IPS-18a (cell line): ENCODE data around the gene PACRG.

Source experiments
- H3K27ac ChIP-seq: one replicate; pipeline ENCODE4 v1.5.1; 2013; ENCODE audit warnings: low read length
- H3K27me3 ChIP-seq: one replicate; pipeline ENCODE4 v1.6.1; 2013; ENCODE audit warnings: mild to moderate bottlenecking, low read length; ENCODE audit not compliant: control insufficient read depth, insufficient read depth
- H3K36me3 ChIP-seq: one replicate; pipeline ENCODE4 v1.6.1; 2013; ENCODE audit warnings: low read depth, low read length; ENCODE audit not compliant: control insufficient read depth
- H3K4me1 ChIP-seq: one replicate; pipeline ENCODE4 v1.6.1; 2013; ENCODE audit warnings: low read depth, low read length; ENCODE audit not compliant: control insufficient read depth
- H3K4me3 ChIP-seq: one replicate; pipeline ENCODE4 v1.5.1; 2013; ENCODE audit warnings: low read length
- H3K9ac ChIP-seq: one replicate; pipeline ENCODE4 v1.6.1; 2013; ENCODE audit warnings: mild to moderate bottlenecking, low read length, moderate library complexity
- H3K9me3 ChIP-seq: one replicate; pipeline ENCODE4 v1.6.1; 2013; ENCODE audit warnings: low read depth, low read length; ENCODE audit not compliant: control insufficient read depth

Gene PACRG

DNA sequence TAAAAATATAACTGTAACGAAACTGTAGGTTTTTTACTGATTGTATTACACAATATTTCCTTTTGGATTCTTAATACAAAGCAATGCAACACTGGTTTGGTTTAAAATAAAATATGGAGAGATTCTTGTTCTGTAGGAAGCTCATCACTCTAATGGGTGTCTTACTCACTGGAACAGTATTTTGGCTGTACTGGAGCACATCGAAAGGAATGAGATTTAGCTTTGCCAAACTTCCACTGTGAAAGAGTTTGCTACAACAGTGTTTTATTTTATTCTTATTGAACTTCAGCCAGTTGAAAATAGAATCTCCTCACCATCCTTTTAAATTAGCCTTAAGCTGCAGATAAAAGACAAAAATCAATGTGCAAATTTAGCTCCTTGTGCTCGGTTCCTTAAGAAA lies 456.0 kb downstream of the PACRG start:
- Histone ChIP-seq H3K27ac (no peak overlapping the region), H3K9me3 (no peaks in the 10 kb centered on the region)

DNA sequence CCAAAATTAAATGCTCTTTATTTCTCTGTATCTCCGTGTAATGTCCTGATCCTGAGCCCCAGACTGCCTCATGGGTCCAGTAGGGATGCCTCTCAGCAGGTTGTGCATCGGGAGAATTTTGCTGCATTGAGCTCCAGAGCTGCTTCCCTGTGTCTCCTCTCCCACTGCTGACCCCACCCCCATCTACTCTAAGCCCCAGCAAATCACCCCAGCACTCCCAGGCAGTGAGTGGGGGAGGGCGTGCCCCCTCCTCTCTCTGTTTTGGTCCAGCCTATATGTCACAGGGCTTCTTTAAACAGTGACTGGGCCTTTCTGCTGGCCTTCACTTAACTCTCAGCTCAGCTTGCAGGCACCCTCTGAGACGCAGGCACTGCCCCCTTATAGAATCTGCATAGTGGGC lies 458.0 kb downstream of the PACRG start:
- Histone ChIP-seq H3K36me3 (no peaks in the 10 kb centered on the region), H3K27ac (no peak overlapping the region), H3K9me3 (no peaks in the 10 kb centered on the region), H3K4me3 (no peak overlapping the region), H3K9ac (no peak overlapping the region), H3K27me3 (no peaks in the 10 kb centered on the region), H3K4me1 (peaks cover 14% of the 10 kb centered on the region)

More for the DNA sequence above, 456.0 kb downstream of the PACRG start:
- Histone ChIP-seq H3K9ac (no peak overlapping the region), H3K4me3 (no peak overlapping the region), H3K4me1 (peaks cover 14% of the 10 kb centered on the region), H3K36me3 (no peaks in the 10 kb centered on the region), H3K27me3 (no peaks in the 10 kb centered on the region)

DNA sequence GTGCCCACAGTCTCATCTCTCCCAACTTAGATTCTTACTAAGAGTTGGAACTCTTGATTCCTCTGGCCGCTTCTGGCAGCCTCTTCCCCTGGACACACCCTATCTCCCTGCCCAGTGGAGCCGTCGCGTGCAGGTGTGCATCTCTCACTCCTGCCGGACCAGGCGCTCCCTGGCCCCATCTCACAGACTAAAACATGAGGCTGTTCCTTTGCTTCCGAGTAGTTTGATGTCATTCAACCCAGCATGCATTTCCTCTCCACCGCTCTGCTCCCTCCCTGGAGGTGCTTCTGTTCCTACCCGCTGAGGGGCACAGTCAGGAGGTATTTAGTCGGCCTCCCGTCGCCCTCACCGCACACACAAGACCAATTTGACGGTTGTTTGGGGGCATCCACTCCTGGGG lies 458.8 kb downstream of the PACRG start:
- Histone ChIP-seq H3K9me3 (no peaks in the 10 kb centered on the region), H3K9ac (no peak overlapping the region), H3K4me1 (peaks cover 10% of the 10 kb centered on the region), H3K27ac (no peak overlapping the region), H3K4me3 (no peak overlapping the region), H3K27me3 (no peaks in the 10 kb centered on the region), H3K36me3 (no peaks in the 10 kb centered on the region)

DNA sequence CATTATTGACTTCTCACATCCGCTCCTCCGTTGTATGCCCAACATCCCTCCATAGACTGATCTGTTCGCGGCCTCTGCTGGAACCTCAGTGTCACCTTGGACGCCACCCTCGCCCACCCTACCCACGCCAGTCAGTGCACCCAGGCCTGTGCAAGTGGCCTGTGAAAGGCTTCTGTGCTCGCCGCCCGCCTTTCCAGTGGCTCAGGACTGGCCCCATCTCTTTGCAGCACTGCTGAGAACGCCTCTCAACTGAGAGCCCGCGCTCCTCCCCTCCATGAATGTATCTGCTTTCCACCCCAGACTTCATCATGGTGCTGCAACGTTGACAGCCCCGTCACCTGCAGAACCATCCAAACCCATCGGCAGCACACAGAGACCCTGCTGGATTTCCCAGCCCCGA lies 459.4 kb downstream of the PACRG start:
- Histone ChIP-seq H3K4me3 (no peak overlapping the region), H3K27me3 (no peaks in the 10 kb centered on the region), H3K9me3 (no peaks in the 10 kb centered on the region), H3K9ac (no peak overlapping the region), H3K27ac (no peak overlapping the region), H3K36me3 (no peaks in the 10 kb centered on the region), H3K4me1 (peaks cover 10% of the 10 kb centered on the region)

DNA sequence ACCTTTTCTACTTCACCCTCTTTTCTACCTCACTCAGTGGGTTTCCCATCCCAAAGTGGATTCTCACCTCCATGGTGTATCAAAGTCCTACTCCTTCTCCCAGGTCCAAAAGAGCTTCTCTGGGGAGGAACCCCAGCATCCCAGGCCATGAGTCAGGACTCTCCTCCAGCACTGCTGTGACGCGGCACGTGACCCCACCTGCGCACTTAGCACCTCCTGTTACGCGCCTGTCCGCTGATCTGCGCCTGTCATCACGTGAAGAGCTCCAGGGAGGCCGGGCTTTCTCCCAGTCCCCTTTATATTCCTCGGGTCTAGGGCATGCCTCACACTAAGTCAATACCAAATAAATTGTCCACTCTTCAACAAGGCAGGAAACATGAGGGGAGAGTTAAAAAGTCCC lies 459.8 kb downstream of the PACRG start:
- no peak overlapping the region for H3K4me3 ChIP-seq
- no peak overlapping the region for H3K9ac ChIP-seq
- peaks cover 10% of the 10 kb centered on the region for H3K4me1 ChIP-seq
- H3K27ac ChIP-seq: no peak overlapping the region
- H3K9me3 ChIP-seq: no peaks in the 10 kb centered on the region
- no peaks in the 10 kb centered on the region for H3K36me3 ChIP-seq
- no peaks in the 10 kb centered on the region for H3K27me3 ChIP-seq

DNA sequence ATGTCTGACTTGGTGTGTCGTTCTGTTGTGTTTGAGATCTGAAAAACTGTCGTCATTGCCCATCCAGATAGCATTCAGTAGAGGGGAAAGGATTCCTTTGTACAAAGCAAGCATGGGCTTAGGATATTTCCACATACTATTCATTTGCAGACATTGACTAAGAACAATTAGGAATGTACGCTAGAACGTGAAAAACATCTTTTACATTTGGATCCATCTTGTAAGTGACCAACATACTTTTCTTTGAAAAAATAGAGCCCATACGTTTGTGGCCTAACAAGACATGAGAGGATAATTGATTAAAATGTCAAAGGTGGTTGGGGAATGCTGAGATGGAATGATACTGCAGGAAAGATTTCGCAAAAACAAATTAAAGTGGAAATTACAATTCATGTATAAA lies 461.0 kb downstream of the PACRG start:
- Histone ChIP-seq H3K4me3 (no peak overlapping the region), H3K36me3 (no peaks in the 10 kb centered on the region), H3K27me3 (no peaks in the 10 kb centered on the region), H3K4me1 (peaks cover 10% of the 10 kb centered on the region), H3K9ac (no peak overlapping the region), H3K9me3 (no peaks in the 10 kb centered on the region), H3K27ac (no peak overlapping the region)

DNA sequence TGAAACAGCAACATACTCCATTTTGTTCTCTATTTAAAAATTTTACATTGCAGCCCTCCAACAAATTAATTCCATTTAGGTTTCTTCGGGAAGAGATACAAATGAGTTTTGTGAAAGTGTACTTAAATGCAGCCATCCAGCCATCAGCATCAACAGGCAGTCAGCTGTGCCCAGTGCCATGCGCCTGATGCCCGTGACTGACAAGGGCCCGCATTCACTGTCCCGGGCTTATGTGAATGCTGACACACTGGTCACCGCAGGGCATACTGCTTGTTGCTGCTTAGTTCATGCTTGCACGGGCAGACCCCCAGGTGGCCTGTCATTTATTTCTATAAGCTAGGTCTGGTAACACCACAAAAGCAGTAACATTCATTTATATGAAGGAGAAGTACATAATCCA lies 461.8 kb downstream of the PACRG start:
- Histone ChIP-seq H3K4me3 (no peak overlapping the region), H3K4me1 (peaks cover 10% of the 10 kb centered on the region), H3K9ac (no peak overlapping the region), H3K9me3 (no peaks in the 10 kb centered on the region), H3K36me3 (no peaks in the 10 kb centered on the region), H3K27me3 (no peaks in the 10 kb centered on the region), H3K27ac (no peak overlapping the region)

DNA sequence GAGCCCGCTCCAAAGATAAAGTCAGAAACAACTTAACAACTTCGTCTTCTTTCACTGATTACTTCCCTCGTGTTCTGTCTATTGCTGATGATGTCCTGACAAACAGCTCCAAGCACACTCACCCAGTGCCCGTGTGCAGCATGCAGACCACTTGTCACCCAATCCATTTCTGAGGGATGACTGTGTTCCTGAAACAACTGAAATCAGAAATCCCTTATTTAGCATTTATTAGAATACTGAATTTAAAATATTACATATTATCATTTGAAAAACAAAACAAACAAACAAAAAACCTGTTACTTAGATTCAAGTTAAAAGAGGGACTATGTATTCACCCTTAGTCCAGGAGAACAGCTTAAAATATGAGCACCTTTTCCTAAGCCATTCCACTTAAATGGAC lies 463.0 kb downstream of the PACRG start:
- H3K27ac ChIP-seq: no peak overlapping the region

DNA sequence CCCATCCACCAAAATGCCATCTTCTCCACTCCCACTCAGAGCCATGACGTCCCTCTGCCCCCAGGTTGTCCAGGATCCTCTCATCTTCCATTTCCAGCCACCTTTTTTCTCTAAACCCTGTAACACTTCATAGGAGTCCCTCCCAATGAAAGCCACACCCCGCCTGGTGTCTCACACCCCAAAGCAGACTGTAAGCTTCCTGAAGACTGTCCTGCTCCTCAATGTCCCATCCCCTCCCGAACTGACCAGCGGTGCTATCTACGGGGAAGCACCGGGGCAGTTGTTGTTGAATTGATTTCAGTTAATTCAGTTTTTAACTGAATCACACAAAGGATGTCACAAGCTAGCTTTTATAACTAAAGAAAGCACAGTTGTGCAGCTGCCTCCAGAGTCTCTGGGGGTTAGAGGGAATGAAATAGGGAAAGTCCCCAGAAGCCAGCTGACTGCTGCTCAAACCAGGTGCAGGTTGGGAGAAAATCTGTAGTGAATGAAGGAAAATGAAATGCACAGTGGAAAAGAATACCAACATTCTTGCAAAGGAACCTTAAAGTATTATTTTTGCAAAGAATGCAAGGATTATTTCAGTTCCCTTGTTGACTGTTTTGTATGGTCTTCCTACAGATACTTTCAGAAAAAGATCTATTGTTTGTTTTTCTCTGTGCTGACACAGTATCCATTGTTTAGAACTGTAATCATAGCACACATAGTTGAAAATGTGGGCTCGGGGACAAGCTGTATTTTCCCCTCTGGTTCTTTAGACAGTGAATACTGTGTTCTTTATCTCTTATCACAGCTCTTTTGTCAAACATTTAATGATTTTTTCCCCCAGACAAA lies 464.1 kb downstream of the PACRG start:
- H3K27ac ChIP-seq: no peak overlapping the region
- no peak overlapping the region for H3K4me3 ChIP-seq
- no peaks in the 10 kb centered on the region for H3K9me3 ChIP-seq
- H3K36me3 ChIP-seq: no peaks in the 10 kb centered on the region
- no peaks in the 10 kb centered on the region for H3K27me3 ChIP-seq
- no peak overlapping the region for H3K9ac ChIP-seq
- no peaks in the 10 kb centered on the region for H3K4me1 ChIP-seq

More for the DNA sequence above, 463.0 kb downstream of the PACRG start:
- Histone ChIP-seq H3K27me3 (no peaks in the 10 kb centered on the region), H3K36me3 (no peaks in the 10 kb centered on the region), H3K4me3 (no peak overlapping the region), H3K4me1 (peaks cover 7% of the 10 kb centered on the region), H3K9ac (no peak overlapping the region), H3K9me3 (no peaks in the 10 kb centered on the region)

DNA sequence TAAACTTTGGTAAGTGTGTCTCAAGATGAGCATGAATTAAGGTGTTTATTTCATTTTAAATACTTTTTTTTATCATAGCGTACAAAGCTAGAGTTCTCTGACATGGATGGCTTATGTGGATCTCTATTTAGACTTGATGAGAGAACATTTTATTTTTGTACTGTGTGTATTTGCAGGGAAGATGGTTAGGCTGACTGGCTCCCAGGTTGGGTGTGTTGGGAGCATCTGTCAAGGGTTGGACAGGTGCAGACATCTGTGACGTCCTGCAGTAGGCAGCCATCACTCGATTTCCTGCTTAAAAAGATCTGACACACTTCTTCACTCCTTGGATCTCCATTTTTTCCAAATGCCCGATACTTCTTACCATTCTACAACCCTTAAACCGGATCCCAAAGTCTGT lies 464.8 kb downstream of the PACRG start:
- H3K9me3 ChIP-seq: no peaks in the 10 kb centered on the region
- no peak overlapping the region for H3K9ac ChIP-seq
- no peaks in the 10 kb centered on the region for H3K4me1 ChIP-seq
- H3K27ac ChIP-seq: no peak overlapping the region
- H3K4me3 ChIP-seq: no peak overlapping the region
- H3K27me3 ChIP-seq: no peaks in the 10 kb centered on the region
- H3K36me3 ChIP-seq: no peaks in the 10 kb centered on the region

DNA sequence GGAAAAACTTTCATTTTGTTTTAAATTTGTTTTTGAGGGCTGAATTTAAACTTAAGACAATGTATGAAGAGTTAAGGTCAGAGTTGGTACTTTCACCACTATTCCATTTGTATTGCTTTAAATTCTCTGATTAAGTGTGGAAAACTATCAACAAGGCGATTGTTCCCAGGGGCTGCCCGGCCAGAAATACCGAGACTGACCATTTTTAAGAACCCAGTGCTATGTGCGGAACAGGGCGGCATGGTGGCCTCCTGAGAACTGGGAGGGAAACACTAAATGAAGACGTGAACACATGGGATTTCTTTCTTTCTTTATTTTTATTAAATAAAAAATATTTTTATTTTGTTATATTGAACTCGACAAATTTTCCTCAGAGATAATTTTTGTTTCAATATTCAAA lies 465.6 kb downstream of the PACRG start:
- Histone ChIP-seq H3K9me3 (no peaks in the 10 kb centered on the region), H3K27ac (no peak overlapping the region), H3K4me1 (no peaks in the 10 kb centered on the region), H3K4me3 (no peak overlapping the region), H3K36me3 (no peaks in the 10 kb centered on the region), H3K9ac (no peak overlapping the region), H3K27me3 (no peaks in the 10 kb centered on the region)
